IMR-90 (cell line): ENCODE data around the gene CFD. TPM values are rescaled to one million over a fixed set of nuclear protein-coding genes. Genes with fewer than 3 reads are reported as not detected.
"Not testable (repeated sequence)": the region's sequence is repeated elsewhere in the genome, so short reads cannot be mapped to it uniquely, and the experiment has no call there.

ENCODE experiments used
- ATAC-seq: fragments of 200-7000 bp; cut with Tn5 transposase; 2 replicates; pipeline ENCODE4 v1.9.1; 2020; ENCODE audit warnings: low read depth, mild to moderate bottlenecking, moderate library complexity
- BruUV-seq: library from RNA; stranded (reverse); fragments of 400-500 nt; replicated peaks from 2 replicates; lab custom pipeline; 2021; lab: Mats Ljungman, UMichigan
- CTCF ChIA-PET: fragments of 300-600 bp; formaldehyde crosslinking; extraction: SDS; loops from one replicate; lab custom pipeline; 2021; ENCODE audit warnings: antibody characterized with exemption; lab: Yijun Ruan, JAX
- POLR2A ChIA-PET: fragments of 300-600 bp; sonication (Branson Sonifier 250); formaldehyde crosslinking; loops from one replicate; lab custom pipeline; 2022; ENCODE audit warnings: antibody characterized with exemption; ENCODE audit not compliant: unreplicated experiment; lab: Charles Lee
- DNase-seq: peaks from one replicate; pipeline ENCODE4 v3.0.0; 2013
- H2AFZ ChIP-seq: replicated peaks from 2 replicates; pipeline ENCODE3; 2013; ENCODE audit warnings: low read length, mild to moderate bottlenecking; ENCODE audit not compliant: poor library complexity
- H2AK5ac ChIP-seq: 2 replicates; pipeline ENCODE4 v1.6.1; 2013; ENCODE audit warnings: low read depth, low read length, inconsistent platforms
- H2AK9ac ChIP-seq: replicated peaks from 2 replicates; pipeline ENCODE3; 2013; ENCODE audit warnings: mild to moderate bottlenecking, low read depth, low read length, moderate library complexity; ENCODE audit not compliant: poor library complexity
- H2BK120ac ChIP-seq: 2 replicates; pipeline ENCODE4 v1.6.1; 2013; ENCODE audit warnings: low read depth, low read length, inconsistent platforms
- H2BK15ac ChIP-seq: 3 replicates; pipeline ENCODE4 v1.6.1; 2013; ENCODE audit warnings: low read depth, low read length, inconsistent platforms
- H2BK20ac ChIP-seq: 2 replicates; pipeline ENCODE4 v1.6.1; 2013; ENCODE audit warnings: low read depth, mild to moderate bottlenecking, inconsistent platforms, low read length, moderate library complexity
- H2BK5ac ChIP-seq: 2 replicates; pipeline ENCODE4 v1.6.1; 2013; ENCODE audit warnings: mild to moderate bottlenecking, low read depth, low read length, inconsistent platforms; ENCODE audit not compliant: poor library complexity, severe bottlenecking
- H3K14ac ChIP-seq: replicated peaks from 2 replicates; pipeline ENCODE4 v1.6.1; 2013; ENCODE audit warnings: low read depth, low read length, inconsistent platforms
- H3K18ac ChIP-seq: 2 replicates; pipeline ENCODE4 v1.6.1; 2013; ENCODE audit warnings: low read depth, low read length, control low read depth
- H3K23ac ChIP-seq: 2 replicates; pipeline ENCODE4 v1.6.1; 2013; ENCODE audit warnings: low read depth, low read length, inconsistent platforms
- H3K27ac ChIP-seq: 2 replicates; pipeline ENCODE4 v1.5.1; 2013; ENCODE audit warnings: mild to moderate bottlenecking, control low read depth, low read length; ENCODE audit not compliant: insufficient read depth
- H3K27me3 ChIP-seq: 2 replicates; pipeline ENCODE4 v1.6.1; 2013; ENCODE audit warnings: low read length; ENCODE audit not compliant: control insufficient read depth, insufficient read depth
- H3K36me3 ChIP-seq: 2 replicates; pipeline ENCODE4 v1.6.1; 2013; ENCODE audit warnings: low read length, mixed read lengths; ENCODE audit not compliant: control insufficient read depth, insufficient read depth
- H3K4ac ChIP-seq: 2 replicates; pipeline ENCODE4 v1.6.1; 2013; ENCODE audit warnings: low read depth, low read length, inconsistent platforms
- H3K4me1 ChIP-seq: 2 replicates; pipeline ENCODE4 v1.6.1; 2013; ENCODE audit warnings: low read length, mixed read lengths; ENCODE audit not compliant: control insufficient read depth, insufficient read depth
- H3K4me2 ChIP-seq: 2 replicates; pipeline ENCODE4 v1.6.1; 2013; ENCODE audit warnings: low read depth, mild to moderate bottlenecking, control low read depth, low read length, moderate library complexity
- H3K4me3 ChIP-seq: 2 replicates; pipeline ENCODE4 v1.5.1; 2013; ENCODE audit warnings: low read depth, mild to moderate bottlenecking, control low read depth, low read length, moderate library complexity; ENCODE audit not compliant: insufficient read depth
- H3K56ac ChIP-seq: 2 replicates; pipeline ENCODE4 v1.6.1; 2013; ENCODE audit warnings: low read length, inconsistent platforms; ENCODE audit not compliant: insufficient read depth; ENCODE audit errors: extremely low read depth
- H3K79me1 ChIP-seq, 2 experiments: 2 replicates each; pipeline ENCODE4 v1.6.1; 2013; ENCODE audit warnings: low read length in 2 of 2, inconsistent platforms in 1 of 2, low read depth in 1 of 2
- H3K9ac ChIP-seq: 2 replicates; pipeline ENCODE4 v1.6.1; 2013; ENCODE audit warnings: low read depth, low read length, control low read depth
- H3K9me1 ChIP-seq: 2 replicates; pipeline ENCODE4 v1.6.1; 2013; ENCODE audit warnings: low read length, inconsistent platforms; ENCODE audit not compliant: insufficient read depth
- H3K9me3 ChIP-seq: 2 replicates; pipeline ENCODE4 v1.6.1; 2013; ENCODE audit warnings: low read length; ENCODE audit not compliant: control insufficient read depth, insufficient read depth
- H4K20me1 ChIP-seq: 2 replicates; pipeline ENCODE4 v1.6.1; 2013; ENCODE audit warnings: low read length, inconsistent platforms; ENCODE audit not compliant: insufficient read depth
- H4K5ac ChIP-seq: 2 replicates; pipeline ENCODE4 v1.6.1; 2013; ENCODE audit warnings: mild to moderate bottlenecking, low read depth, low read length, control low read depth
- H4K8ac ChIP-seq, 2 experiments: 2 replicates each; pipeline ENCODE4 v1.6.1; 2013; ENCODE audit warnings: low read depth in 2 of 2, low read length in 2 of 2, control low read depth in 1 of 2, inconsistent platforms in 1 of 2
- H4K91ac ChIP-seq: 2 replicates; pipeline ENCODE4 v1.6.1; 2013; ENCODE audit warnings: low read depth, low read length, inconsistent platforms; ENCODE audit not compliant: insufficient read depth
- WGBS, 2 experiments: methylation state at CpG; one replicate each; pipeline versions ENCODE4 v1.1.5 to v1.1.7; 2013; ENCODE audit warnings: missing lambda C conversion rate in 2 of 2; ENCODE audit not compliant: insufficient read length in 1 of 2; ENCODE audit errors: extremely low coverage in 2 of 2; 5-methylcytosine and 5-hydroxymethylcytosine counted together
- dilution Hi-C: fragments of 300-500 bp; cut with HindIII; formaldehyde crosslinking; loops from one replicate; pipeline ENCODE4 v1.14.3; 2018; ENCODE audit warnings: low sequenced_read_pairs; ENCODE audit not compliant: unreplicated experiment
- in situ Hi-C: fragments of 300-500 bp; cut with MboI; formaldehyde crosslinking; loops from 3 replicates; pipeline ENCODE4 v1.14.3; 2019; ENCODE audit warnings: low sequenced_read_pairs, inconsistent platforms, mixed read lengths
- intact Hi-C: fragments of 100-400 bp; cut with micrococcal nuclease; formaldehyde crosslinking; loops from 2 replicates; pipeline ENCODE4 v1.10.0; 2022
- polyA plus RNA-seq, 3 experiments: library from polyadenylated mRNA; depleted of rRNA; stranded (reverse); fragments of >200 nt; gene quantifications; 2 replicates each; pipeline ENCODE4 v1.2.3, GENCODE V29; 2012; ENCODE audit warnings: low replicate concordance in 1 of 3
- total RNA-seq: library from RNA; depleted of rRNA; stranded (reverse); fragments of >200 nt; gene quantifications from 2 replicates; pipeline ENCODE4 v1.2.3, GENCODE V29; 2012

CFD gene
- total and polyA plus RNA-seq, 2 of the 4 experiments (the other 2 are of a cell fraction), result 1.4 to 2.8 TPM

DNA sequence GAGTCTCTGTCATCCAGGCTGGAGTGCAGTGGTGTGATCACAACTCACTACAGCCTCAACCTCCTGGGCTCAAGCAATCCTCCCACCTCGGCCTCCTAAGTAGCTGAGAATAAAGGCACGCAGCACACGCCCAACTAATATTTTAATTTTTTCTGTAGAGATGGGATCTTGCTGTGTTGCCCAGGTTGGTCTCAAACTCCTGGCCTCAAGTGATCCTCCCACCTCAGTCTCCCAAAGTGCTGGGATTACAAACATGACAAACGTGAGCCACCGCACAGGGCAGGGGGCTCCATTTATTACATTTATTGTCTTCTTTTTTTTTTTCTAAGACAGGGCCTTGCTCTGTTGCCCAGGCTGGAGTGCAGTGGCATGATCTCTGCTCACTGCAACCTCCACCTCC lies 39.3 kb upstream of the CFD start:
- H3K14ac ChIP-seq, dilution Hi-C loops, H4K20me1 ChIP-seq, H3K9ac ChIP-seq, H4K8ac ChIP-seq, H3K23ac ChIP-seq, H3K4ac ChIP-seq, H3K18ac ChIP-seq, BruUV-seq, H2AK9ac ChIP-seq, intact Hi-C loops, H3K4me1 ChIP-seq, H3K4me3 ChIP-seq, H3K27me3 ChIP-seq, H3K79me1 ChIP-seq, H3K9me3 ChIP-seq, H4K91ac ChIP-seq, H2BK15ac ChIP-seq, H3K36me3 ChIP-seq, H2BK20ac ChIP-seq, H2AFZ ChIP-seq, H3K4me2 ChIP-seq, H3K9me1 ChIP-seq, H4K5ac ChIP-seq, DNase-seq, H2AK5ac ChIP-seq, H2BK5ac ChIP-seq, in situ Hi-C loops, ATAC-seq, H2BK120ac ChIP-seq, H3K56ac ChIP-seq, H3K27ac ChIP-seq: not testable (repeated sequence)
- WGBS, 2 experiments, result no CpG with 5 or more reads among the region's 5 CpGs
- ChIA-PET POLR2A (interaction anchor here (0.6 kb wide), 1 partner anchor 35 kb away, joined by 3 read pairs; no protein-coding TSS in a partner anchor), CTCF (interaction anchor here (0.6 kb wide), 1 partner anchor 34 kb away, joined by 5 read pairs; no protein-coding TSS in a partner anchor)
